Endodermal cell (in vitro differentiated cells): ENCODE data around the gene PMM2. TPM values are rescaled to one million over a fixed set of nuclear protein-coding genes. Genes with fewer than 3 reads are reported as not detected.

Experiments used
- DNase-seq: peaks from one replicate; pipeline ENCODE4 v3.0.0-alpha.2; 2017
- H3K27ac ChIP-seq: 2 replicates; pipeline ENCODE4 v1.5.1; 2013; ENCODE audit warnings: mild to moderate bottlenecking, low read depth, low read length, moderate library complexity
- H3K27me3 ChIP-seq: 2 replicates; pipeline ENCODE4 v1.6.1; 2013; ENCODE audit warnings: mild to moderate bottlenecking, low read length, moderate library complexity; ENCODE audit not compliant: insufficient read depth, control insufficient read depth, poor library complexity, severe bottlenecking
- H3K36me3 ChIP-seq: 2 replicates; pipeline ENCODE4 v1.7.0; 2013; ENCODE audit warnings: mild to moderate bottlenecking, low read length, moderate library complexity; ENCODE audit not compliant: control insufficient read depth, insufficient read depth
- H3K4me1 ChIP-seq: one replicate; pipeline ENCODE4 v1.7.0; 2013; ENCODE audit warnings: low read length; ENCODE audit not compliant: control insufficient read depth, insufficient read depth
- H3K4me3 ChIP-seq: 2 replicates; pipeline ENCODE4 v1.5.1; 2013; ENCODE audit warnings: mild to moderate bottlenecking, low read length, moderate library complexity
- H3K9ac ChIP-seq: 2 replicates; pipeline ENCODE4 v1.6.1; 2013; ENCODE audit warnings: mild to moderate bottlenecking, low read length, moderate library complexity; ENCODE audit not compliant: poor library complexity, severe bottlenecking; ENCODE audit errors: extremely low read depth
- H3K9me3 ChIP-seq: 2 replicates; pipeline ENCODE4 v1.6.1; 2013; ENCODE audit warnings: mild to moderate bottlenecking, low read length, moderate library complexity; ENCODE audit not compliant: control insufficient read depth
- H3K27ac Mint-ChIP-seq: 2 replicates; pipeline ENCODE4 v1.8.0; 2020; ENCODE audit warnings: mixed read lengths
- H3K27me3 Mint-ChIP-seq: 2 replicates; pipeline ENCODE4 v1.8.0; 2021; ENCODE audit warnings: mild to moderate bottlenecking, mixed read lengths; ENCODE audit not compliant: insufficient read depth
- H3K36me3 Mint-ChIP-seq: 2 replicates; pipeline ENCODE4 v1.8.0; 2020; ENCODE audit warnings: low read depth, mixed read lengths
- H3K4me1 Mint-ChIP-seq: 2 replicates; pipeline ENCODE4 v1.8.0; 2020; ENCODE audit warnings: mixed read lengths
- H3K4me3 Mint-ChIP-seq: 2 replicates; pipeline ENCODE4 v1.8.0; 2020; ENCODE audit warnings: mild to moderate bottlenecking, moderate library complexity, mixed read lengths
- H3K9me3 Mint-ChIP-seq: 2 replicates; pipeline ENCODE4 v1.8.0; 2020; ENCODE audit warnings: mild to moderate bottlenecking, mixed read lengths
- WGBS, 2 experiments: methylation state at CpG; one replicate each; pipeline versions ENCODE4 v1.1.5 to v1.1.7; 2013; ENCODE audit warnings: missing lambda C conversion rate in 2 of 2, mixed read lengths in 1 of 2; ENCODE audit not compliant: insufficient coverage in 1 of 2, insufficient read length in 1 of 2; 5-methylcytosine and 5-hydroxymethylcytosine counted together
- total RNA-seq, 2 donors: library from RNA; stranded (reverse); fragmentation: NEBNext Ultra II Directional in 1 of 2; extraction: Animal tissue kit (Norgen Biotek cat#: 25700) in 1 of 2; gene quantifications; 2 replicates in 1 of 2; 3 replicates in 1 of 2; pipeline ENCODE4 v1.2.1, GENCODE V29; 2021
- TF ChIP-seq, protein P1 (sequence below): fragments of 200-600 bp; sonication (generic); conservative IDR thresholded peaks from 2 replicates; pipeline ENCODE4 v1.5.0; 2021; ENCODE audit warnings: antibody characterized with exemption, mild to moderate bottlenecking

The PMM2 gene
- total RNA-seq, 2 donors from 2014 or later: 47.6 to 48.2 TPM

DNA sequence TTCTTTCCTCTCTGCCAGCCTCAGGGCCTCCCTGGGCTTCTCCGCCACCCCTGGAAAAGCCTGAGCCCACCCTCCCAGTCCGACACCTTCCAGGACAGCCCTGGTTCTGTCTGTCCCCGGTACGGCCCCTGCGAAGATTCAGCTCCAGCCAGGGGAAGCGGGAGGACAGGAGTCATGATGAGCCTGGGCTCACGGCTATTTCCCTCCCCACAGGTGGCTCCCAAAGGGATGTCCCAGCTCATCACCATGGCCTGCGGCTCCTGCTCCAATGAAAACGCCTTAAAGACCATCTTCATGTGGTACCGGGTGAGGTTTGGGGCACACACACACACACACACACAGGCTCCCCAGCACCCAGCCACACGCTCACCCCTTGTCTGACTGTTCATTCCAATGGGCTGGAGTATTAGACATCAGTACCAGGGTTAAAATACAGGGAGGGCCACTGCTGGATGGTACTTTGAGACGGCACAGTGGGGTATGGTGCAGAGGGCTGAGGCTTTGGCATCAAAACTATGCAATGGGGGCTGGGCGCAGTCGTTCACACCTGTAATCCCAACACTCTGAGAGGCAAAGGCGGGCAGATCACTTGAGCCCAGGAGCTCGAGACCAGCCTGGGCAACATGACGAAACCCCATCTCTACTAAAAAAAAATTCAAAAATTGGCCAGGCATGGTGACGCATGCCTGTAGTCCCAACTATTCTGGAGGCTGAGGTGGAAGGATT is 33.0 kb upstream of the PMM2 start:
- TF ChIP-seq, protein P1, sequence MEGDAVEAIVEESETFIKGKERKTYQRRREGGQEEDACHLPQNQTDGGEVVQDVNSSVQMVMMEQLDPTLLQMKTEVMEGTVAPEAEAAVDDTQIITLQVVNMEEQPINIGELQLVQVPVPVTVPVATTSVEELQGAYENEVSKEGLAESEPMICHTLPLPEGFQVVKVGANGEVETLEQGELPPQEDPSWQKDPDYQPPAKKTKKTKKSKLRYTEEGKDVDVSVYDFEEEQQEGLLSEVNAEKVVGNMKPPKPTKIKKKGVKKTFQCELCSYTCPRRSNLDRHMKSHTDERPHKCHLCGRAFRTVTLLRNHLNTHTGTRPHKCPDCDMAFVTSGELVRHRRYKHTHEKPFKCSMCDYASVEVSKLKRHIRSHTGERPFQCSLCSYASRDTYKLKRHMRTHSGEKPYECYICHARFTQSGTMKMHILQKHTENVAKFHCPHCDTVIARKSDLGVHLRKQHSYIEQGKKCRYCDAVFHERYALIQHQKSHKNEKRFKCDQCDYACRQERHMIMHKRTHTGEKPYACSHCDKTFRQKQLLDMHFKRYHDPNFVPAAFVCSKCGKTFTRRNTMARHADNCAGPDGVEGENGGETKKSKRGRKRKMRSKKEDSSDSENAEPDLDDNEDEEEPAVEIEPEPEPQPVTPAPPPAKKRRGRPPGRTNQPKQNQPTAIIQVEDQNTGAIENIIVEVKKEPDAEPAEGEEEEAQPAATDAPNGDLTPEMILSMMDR: no peak
- Mint-ChIP-seq H3K4me1 (peaks cover 13% of the 10 kb centered on the region), H3K9me3 (no peaks in the 10 kb centered on the region), H3K27me3 (no peaks in the 10 kb centered on the region), H3K36me3 (peaks cover 12% of the 10 kb centered on the region), H3K4me3 (no peak overlapping the region), H3K27ac (no peak overlapping the region)
- H3K4me3 ChIP-seq: no peak overlapping the region
- H3K27me3 ChIP-seq: no peaks in the 10 kb centered on the region
- H3K9ac ChIP-seq: no peak overlapping the region
- H3K36me3 ChIP-seq: no peaks in the 10 kb centered on the region
- peak overlapping the region; percentile 75 for H3K27ac ChIP-seq
- H3K4me1 ChIP-seq: no peaks in the 10 kb centered on the region
- WGBS, 2 experiments: 86% methylated on average over 17 to 18 of the region's 18 CpGs
- DNase-seq: peak; percentile 77
- H3K9me3 ChIP-seq: no peaks in the 10 kb centered on the region

DNA sequence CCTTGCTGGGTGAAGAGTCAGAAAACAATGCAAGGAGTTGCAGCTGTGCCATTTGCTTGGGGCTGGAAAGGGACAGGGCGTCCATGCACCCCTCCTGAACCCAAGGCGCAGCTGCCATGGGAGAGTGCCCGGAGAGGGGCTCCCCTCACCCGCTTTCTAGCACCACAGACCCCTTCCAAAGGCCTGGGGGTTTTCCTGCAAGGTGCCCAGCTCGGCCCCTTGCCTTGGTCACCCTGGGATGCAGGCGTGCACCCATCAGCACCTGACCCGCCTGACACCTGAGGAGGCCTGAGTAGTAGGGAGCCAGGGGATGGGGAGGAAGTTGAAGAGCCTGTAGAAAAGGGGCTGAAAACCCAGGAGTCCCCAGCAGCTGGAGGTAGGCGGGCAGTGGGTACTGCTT is 30.5 kb upstream of the PMM2 start:
- WGBS, 2 experiments: 90 to 100% methylated on average over 5 to 8 of the region's 8 CpGs
- Mint-ChIP-seq H3K36me3 (peaks cover 12% of the 10 kb centered on the region), H3K27me3 (no peaks in the 10 kb centered on the region), H3K9me3 (no peaks in the 10 kb centered on the region), H3K27ac (no peak overlapping the region), H3K4me3 (no peak overlapping the region), H3K4me1 (peaks cover 13% of the 10 kb centered on the region)
- no peak overlapping the region for H3K9ac ChIP-seq
- no peaks in the 10 kb centered on the region for H3K36me3 ChIP-seq
- no peaks in the 10 kb centered on the region for H3K4me1 ChIP-seq
- H3K4me3 ChIP-seq: no peak overlapping the region
- peak overlapping the region; percentile 32 for H3K27ac ChIP-seq
- DNase-seq: no peak
- H3K27me3 ChIP-seq: no peaks in the 10 kb centered on the region
- TF ChIP-seq, protein P1: no peak
- H3K9me3 ChIP-seq: no peaks in the 10 kb centered on the region

DNA sequence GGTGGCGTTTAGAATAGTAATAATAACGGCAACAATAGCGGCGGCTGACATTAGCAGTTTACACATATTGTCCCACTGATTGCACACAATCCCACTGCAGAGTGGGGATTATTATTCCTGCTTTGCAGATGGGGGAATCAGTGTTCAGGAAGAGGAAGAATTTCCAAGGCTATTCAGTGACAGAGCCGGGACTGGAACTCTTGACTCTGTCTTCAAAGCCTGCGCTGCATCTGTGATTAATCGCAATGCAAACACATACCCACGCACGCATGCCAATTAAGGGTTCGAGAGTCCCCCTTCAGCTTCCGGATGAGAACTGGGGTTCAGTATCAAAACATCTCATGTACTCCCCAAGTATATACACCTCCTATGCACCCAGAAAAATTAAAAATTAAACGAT is 29.4 kb upstream of the PMM2 start:
- TF ChIP-seq, protein P1: no peak
- H3K27ac ChIP-seq: peak overlapping the region; percentile 91
- Mint-ChIP-seq H3K27me3 (no peaks in the 10 kb centered on the region), H3K4me1 (peaks cover 13% of the 10 kb centered on the region), H3K9me3 (no peaks in the 10 kb centered on the region), H3K4me3 (no peak overlapping the region), H3K36me3 (peaks cover 14% of the 10 kb centered on the region), H3K27ac (no peak overlapping the region)
- H3K4me1 ChIP-seq: no peaks in the 10 kb centered on the region
- no peaks in the 10 kb centered on the region for H3K9me3 ChIP-seq
- H3K36me3 ChIP-seq: no peaks in the 10 kb centered on the region
- no peak overlapping the region for H3K9ac ChIP-seq
- no peaks in the 10 kb centered on the region for H3K27me3 ChIP-seq
- no peak for DNase-seq
- 94 to 96% methylated on average over 12 of the region's 12 CpGs for WGBS, 2 experiments
- no peak overlapping the region for H3K4me3 ChIP-seq
